Measurements from ENCODE around the gene PCGF5. TPM values are rescaled to one million over a fixed set of nuclear protein-coding genes. Genes with fewer than 3 reads are reported as not detected.

The PCGF5 gene
- total and polyA plus RNA-seq, 2 of the 8 experiments (the other 6 are each of a cell fraction or from before 2014, with no cell fraction given), result 5.8 to 8.4 TPM

DNA sequence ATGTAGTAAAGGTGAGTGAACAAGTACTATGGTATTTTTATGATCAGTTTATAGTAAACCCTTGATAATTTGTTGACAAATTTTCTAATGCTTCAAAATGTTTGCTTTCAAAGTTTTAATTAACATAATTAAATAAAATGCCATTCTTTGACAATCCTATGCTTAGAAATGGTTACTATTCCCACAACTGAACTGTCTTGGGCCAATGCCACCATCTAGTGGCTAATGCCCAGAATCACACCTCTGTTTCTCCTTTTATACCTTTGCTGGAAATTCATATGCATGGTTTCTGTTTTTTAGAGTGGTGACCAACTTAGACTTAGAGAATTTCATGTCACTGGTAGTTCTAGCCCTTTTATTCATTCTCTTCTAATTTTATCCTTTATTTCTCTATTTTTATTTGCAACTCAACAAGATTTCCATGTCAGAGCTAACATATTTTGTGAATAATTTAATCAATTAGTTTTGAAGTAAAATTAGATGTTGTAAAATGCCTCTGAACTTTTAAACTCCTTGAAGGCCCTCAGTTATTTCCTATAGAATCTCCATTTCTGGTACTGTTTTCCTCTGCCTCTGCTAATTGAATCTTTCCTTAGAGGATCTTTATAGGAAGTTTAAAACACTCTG, 31.1 kb downstream of the PCGF5 start:
- Histone ChIP-seq H2BK20ac (ENCODE audit: low read length) (no peak overlapping the region), H3K56ac (replicated peaks; ENCODE audit: insufficient read length, low read depth, low read length) (no peak overlapping the region), H3K4me1 (replicated peaks in 1 of 4; ENCODE audit: control insufficient read depth in 3 of 4, insufficient read depth in 4 of 4, low read length in 3 of 4) (peaks cover 0 to 4% (median 0%) of the 10 kb centered on the region in 4 experiments; a peak in 2 of 7 replicates), H3K23me2 (ENCODE audit: low read depth, low read length) (0 out of 2 replicates have a peak, but pooled peaks cover 1% of the 10 kb centered on the region), H3K79me2 (ENCODE audit: control insufficient read depth in 1 of 2, insufficient read depth in 2 of 2, low read length in 2 of 2) (no peaks in the 10 kb centered on the region), H3K9ac (replicated peaks in 1 of 4; ENCODE audit: extremely low read depth in 1 of 4, low read depth in 3 of 4, low read length in 3 of 4) (no peak overlapping the region), H3K79me1 (ENCODE audit: low read depth, low read length) (no peaks in the 10 kb centered on the region), H3K36me3 (ENCODE audit: control insufficient read depth in 2 of 4, insufficient read depth in 4 of 4, low read length in 3 of 4) (no peaks in the 10 kb centered on the region), H3K4me2 (ENCODE audit: insufficient read depth in 1 of 2, low read depth in 2 of 2, low read length in 2 of 2) (no peak overlapping the region), H2BK15ac (ENCODE audit: low read length) (no peak overlapping the region), H2BK5ac (ENCODE audit: low read depth, low read length) (no peak overlapping the region), H3K9me3 (ENCODE audit: insufficient read depth in 2 of 2, low read depth in 1 of 2, low read length in 1 of 2) (peaks cover 0 to 4% of the 10 kb centered on the region in 2 experiments; a peak in 1 of 4 replicates), H3K27me3 (replicated peaks in 1 of 4; ENCODE audit: control insufficient read depth in 3 of 4, extremely low read depth in 1 of 4, insufficient read depth in 3 of 4, low read length in 3 of 4) (no peaks in the 10 kb centered on the region), H3K27ac (ENCODE audit: low read depth, low read length) (no peak overlapping the region), H2BK12ac (ENCODE audit: low read depth, low read length) (no peak overlapping the region), H2BK120ac (replicated peaks; ENCODE audit: low read depth, low read length) (no peak overlapping the region), H4K20me1 (replicated peaks in 1 of 2; ENCODE audit: control insufficient read depth in 1 of 2, insufficient read depth in 2 of 2, low read length in 2 of 2) (no peaks in the 10 kb centered on the region), H4K91ac (replicated peaks; ENCODE audit: insufficient read length, low read length) (no peak overlapping the region), H3K14ac (ENCODE audit: insufficient read length) (no peak overlapping the region), H3K18ac (ENCODE audit: extremely low read depth, low read length) (no peak overlapping the region), H4K8ac (ENCODE audit: extremely low read depth, insufficient read depth, low read length) (no peak overlapping the region), H3K4me3 (ENCODE audit: extremely low read depth in 1 of 4, insufficient read depth in 2 of 4, low read depth in 3 of 4, low read length in 4 of 4) (no peak overlapping the region), H2AK5ac (ENCODE audit: low read depth, low read length) (no peak overlapping the region), H3K23ac (ENCODE audit: insufficient read length) (no peak overlapping the region), H4K5ac (ENCODE audit: insufficient read length, low read depth, low read length) (no peak overlapping the region), H3K4ac (replicated peaks; ENCODE audit: insufficient read length, low read depth, low read length) (no peak overlapping the region), H2AFZ (ENCODE audit: low read length) (no peak overlapping the region)
- DNase-seq (ENCODE audit: low read depth in 1 of 2, low spot score in 2 of 2), result no peak
- ChIA-PET POLR2A (ENCODE audit: partially characterized antibody) (no interaction called here), CTCF (ENCODE audit: partially characterized antibody) (interaction anchor here (0.6 to 10.7 kb wide), 43 partner anchors 9 to 442 kb away, joined by 3 to 125 read pairs (median 5); partner anchors contain the start of gene PCGF5)
- peak; percentile 72 for FAIRE-seq
- TF ChIP-seq SIRT6 (IDR thresholded peaks at IDR 0.05; ENCODE audit: low read length) (no peak), RAD21 (IDR thresholded peaks at IDR 0.05 in 1 of 2, conservative IDR thresholded peaks at IDR 0.05 in 1 of 2; ENCODE audit: low read depth in 2 of 2, low read length in 2 of 2) (peak; percentile 95 to 96), ATF2 (IDR thresholded peaks at IDR 0.05; ENCODE audit: low read length) (no peak), NANOG (IDR thresholded peaks at IDR 0.05; ENCODE audit: insufficient read depth, low read depth, low read length, poor library complexity, severe bottlenecking) (no peak)
- TF ChIP-seq, protein P1, sequence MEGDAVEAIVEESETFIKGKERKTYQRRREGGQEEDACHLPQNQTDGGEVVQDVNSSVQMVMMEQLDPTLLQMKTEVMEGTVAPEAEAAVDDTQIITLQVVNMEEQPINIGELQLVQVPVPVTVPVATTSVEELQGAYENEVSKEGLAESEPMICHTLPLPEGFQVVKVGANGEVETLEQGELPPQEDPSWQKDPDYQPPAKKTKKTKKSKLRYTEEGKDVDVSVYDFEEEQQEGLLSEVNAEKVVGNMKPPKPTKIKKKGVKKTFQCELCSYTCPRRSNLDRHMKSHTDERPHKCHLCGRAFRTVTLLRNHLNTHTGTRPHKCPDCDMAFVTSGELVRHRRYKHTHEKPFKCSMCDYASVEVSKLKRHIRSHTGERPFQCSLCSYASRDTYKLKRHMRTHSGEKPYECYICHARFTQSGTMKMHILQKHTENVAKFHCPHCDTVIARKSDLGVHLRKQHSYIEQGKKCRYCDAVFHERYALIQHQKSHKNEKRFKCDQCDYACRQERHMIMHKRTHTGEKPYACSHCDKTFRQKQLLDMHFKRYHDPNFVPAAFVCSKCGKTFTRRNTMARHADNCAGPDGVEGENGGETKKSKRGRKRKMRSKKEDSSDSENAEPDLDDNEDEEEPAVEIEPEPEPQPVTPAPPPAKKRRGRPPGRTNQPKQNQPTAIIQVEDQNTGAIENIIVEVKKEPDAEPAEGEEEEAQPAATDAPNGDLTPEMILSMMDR (IDR thresholded peaks at IDR 0.05; ENCODE audit: control extremely low read depth in 1 of 3, insufficient read depth in 1 of 3, low read depth in 1 of 3, low read length in 3 of 3), result peak in 2 of 3 experiments; percentile 76 to 81; a peak in 3 of 4 replicates
